Gastrocnemius medialis (tissue), 4 donors: Measurements from ENCODE around the gene UNC13D. TPM values are rescaled to one million over a fixed set of nuclear protein-coding genes. Genes with fewer than 3 reads are reported as not detected.

Experiments
- ATAC-seq, 2 donors: fragments of 150-250 bp; one replicate each; pipeline ENCODE4 v1.9.1; 2016
- DNase-seq, 2 donors: peaks; one replicate each; pipeline ENCODE4 v3.0.0-alpha.2; 2019
- H3K27ac ChIP-seq, 4 donors: fragments of 200-600 bp; sonication (generic); 1 replicate in 1 of 4; 2 replicates in 3 of 4; pipeline ENCODE4 v1.5.1; 2016 to 2018; ENCODE audit warnings: mild to moderate bottlenecking in 2 of 4, moderate library complexity in 1 of 4
- H3K27me3 ChIP-seq, 3 donors: fragments of 200-600 bp; sonication (generic) in 2 of 3; 1 replicate in 1 of 3; 2 replicates in 2 of 3; pipeline versions ENCODE4 v1.5.1 to v1.6.0; 2016 to 2019; ENCODE audit warnings: mild to moderate bottlenecking in 1 of 3, moderate library complexity in 1 of 3
- H3K36me3 ChIP-seq, 2 donors: fragments of 200-600 bp; sonication (generic) in 1 of 2; one replicate each; pipeline ENCODE4 v1.5.1; 2017 to 2018
- H3K4me1 ChIP-seq, 2 donors: fragments of 200-600 bp; sonication (generic) in 1 of 2; one replicate each; pipeline ENCODE4 v1.5.1; 2016 to 2017; ENCODE audit warnings: mild to moderate bottlenecking in 2 of 2
- H3K4me3 ChIP-seq, 4 donors: fragments of 200-600 bp; sonication (generic) in 3 of 4; 1 replicate in 1 of 4; 2 replicates in 3 of 4; pipeline ENCODE4 v1.5.1; 2016 to 2019; ENCODE audit warnings: mild to moderate bottlenecking in 2 of 4
- H3K9me3 ChIP-seq, 3 donors: fragments of 200-600 bp; sonication (generic) in 2 of 3; 1 replicate in 1 of 3; 2 replicates in 2 of 3; pipeline ENCODE4 v1.5.1; 2016 to 2019
- CTCF ChIP-seq, 5 experiments: fragments of 450-650 bp in 3 of 5; fragments of 200-600 bp in 2 of 5; sonication (generic) in 2 of 5; IDR thresholded peaks in 4 of 5; conservative IDR thresholded peaks in 1 of 5; 1 replicate in 4 of 5; 2 replicates in 1 of 5; pipeline ENCODE4 v1.5.1; 2016 to 2019; ENCODE audit warnings: antibody characterized with exemption in 5 of 5, mild to moderate bottlenecking in 3 of 5, moderate library complexity in 3 of 5
- POLR2A ChIP-seq, 2 donors: fragments of 450-650 bp; IDR thresholded peaks; one replicate each; pipeline ENCODE4 v1.6.1; 2017; ENCODE audit warnings: antibody characterized with exemption in 2 of 2, mild to moderate bottlenecking in 2 of 2, moderate library complexity in 2 of 2
- in situ Hi-C, 4 donors: fragments of 200-750 bp; cut with MboI; loops; one replicate each; pipeline versions ENCODE4 v1.15.0 to v1.8.0; 2017; ENCODE audit warnings: low sequenced_read_pairs in 4 of 4
- intact Hi-C: fragments of 100-400 bp; cut with DNase I; formaldehyde crosslinking; loops from one replicate; pipeline ENCODE4 v1.15.1; 2023; ENCODE audit warnings: low total_unique reads
- total RNA-seq, 4 donors: library from RNA; depleted of rRNA; stranded (reverse); fragments of >200 nt; gene quantifications; one replicate each; pipeline versions ENCODE4 v1.1.0 to v1.2.3, GENCODE V29; 2016

Gene UNC13D
- total RNA-seq, 4 donors from 2014 or later, result 1.3 to 9.4 (median 4.6) TPM

GRCh38 chr17:75817571-75817970, 26.6 kb downstream of the UNC13D start:
- ATAC-seq (no peak), DNase-seq (no peak)
- H3K9me3 ChIP-seq, result no peaks in the 10 kb centered on the region
- no peak overlapping the region for H3K27ac ChIP-seq
- H3K36me3 ChIP-seq, result peaks cover 0 to 94% of the 10 kb centered on the region in 2 donors
- intact Hi-C loops (no loop called here), in situ Hi-C loops (no loop called here)
- TF ChIP-seq CTCF (IDR thresholded peaks at IDR 0.05 in 4 of 5, conservative IDR thresholded peaks at IDR 0.05 in 1 of 5), result no peak
- TF ChIP-seq POLR2A (IDR thresholded peaks at IDR 0.05), result no peak
- H3K4me3 ChIP-seq, result no peak overlapping the region
- H3K4me1 ChIP-seq, result no peaks in the 10 kb centered on the region
- H3K27me3 ChIP-seq, result no peaks in the 10 kb centered on the region

GRCh38 chr17:75816693-75817092, 27.5 kb downstream of the UNC13D start:
- ATAC-seq (no peak), DNase-seq (peak in 1 of 2 donors; percentile 10)
- TF ChIP-seq POLR2A (IDR thresholded peaks at IDR 0.05) (no peak), CTCF (IDR thresholded peaks at IDR 0.05 in 4 of 5, conservative IDR thresholded peaks at IDR 0.05 in 1 of 5) (no peak)
- Histone ChIP-seq H3K36me3 (peaks cover 0 to 95% of the 10 kb centered on the region in 2 donors), H3K9me3 (no peaks in the 10 kb centered on the region), H3K27me3 (no peaks in the 10 kb centered on the region), H3K4me3 (no peak overlapping the region), H3K27ac (no peak overlapping the region), H3K4me1 (no peaks in the 10 kb centered on the region)
- in situ Hi-C loops (no loop called here), intact Hi-C loops (no loop called here)

- intact Hi-C loops (no loop called here), in situ Hi-C loops (no loop called here)
- Histone ChIP-seq H3K27me3 (no peaks in the 10 kb centered on the region), H3K36me3 (peaks cover 0 to 95% of the 10 kb centered on the region in 2 donors), H3K4me1 (no peaks in the 10 kb centered on the region), H3K27ac (no peak overlapping the region), H3K4me3 (no peak overlapping the region), H3K9me3 (no peaks in the 10 kb centered on the region)
- no peak for TF ChIP-seq CTCF (IDR thresholded peaks at IDR 0.05 in 4 of 5, conservative IDR thresholded peaks at IDR 0.05 in 1 of 5)
- TF ChIP-seq POLR2A (IDR thresholded peaks at IDR 0.05), result no peak
- ATAC-seq (no peak), DNase-seq (no peak)
These were observed 28.8 kb downstream of the UNC13D start for GRCh38 chr17:75815399-75815798.

GRCh38 chr17:75814900-75815373, 29.3 kb downstream of the UNC13D start:
- no peak for DNase-seq
- TF ChIP-seq CTCF (IDR thresholded peaks at IDR 0.05 in 4 of 5, conservative IDR thresholded peaks at IDR 0.05 in 1 of 5) (no peak), POLR2A (IDR thresholded peaks at IDR 0.05) (no peak)
- no peak for ATAC-seq
- intact Hi-C loops (no loop called here), in situ Hi-C loops (no loop called here)
- Histone ChIP-seq H3K36me3 (peaks cover 0 to 91% of the 10 kb centered on the region in 2 donors), H3K4me3 (no peak overlapping the region), H3K27ac (no peak overlapping the region), H3K9me3 (no peaks in the 10 kb centered on the region), H3K4me1 (peaks cover 3% of the 10 kb centered on the region in 2 donors), H3K27me3 (no peaks in the 10 kb centered on the region)

GRCh38 chr17:75814021-75814395, 30.2 kb downstream of the UNC13D start:
- intact Hi-C loops, result no loop called here
- no peak for DNase-seq

More at GRCh38 chr17:75814021-75814395, 30.2 kb downstream of the UNC13D start:
- Histone ChIP-seq H3K27ac (no peak overlapping the region), H3K4me3 (no peak overlapping the region), H3K36me3 (peaks cover 0 to 82% of the 10 kb centered on the region in 2 donors), H3K9me3 (no peaks in the 10 kb centered on the region), H3K27me3 (no peaks in the 10 kb centered on the region), H3K4me1 (peaks cover 12% of the 10 kb centered on the region in 2 donors)
- no peak for ATAC-seq
- in situ Hi-C loops, result no loop called here
- TF ChIP-seq POLR2A (IDR thresholded peaks at IDR 0.05) (no peak), CTCF (IDR thresholded peaks at IDR 0.05 in 4 of 5, conservative IDR thresholded peaks at IDR 0.05 in 1 of 5) (no peak)
